Lung (tissue), 12 donors: ENCODE results near the gene RHEBL1. TPM values are rescaled to one million over a fixed set of nuclear protein-coding genes. Genes with fewer than 3 reads are reported as not detected.
"Not testable (repeated sequence)": the region's sequence is repeated elsewhere in the genome, so short reads cannot be mapped to it uniquely, and the experiment has no call there.

Experiments used
- ATAC-seq: fragments of 200-7000 bp; cut with Tn5 transposase; one replicate; pipeline ENCODE4 v1.9.1; 2020; ENCODE audit warnings: moderate number of reproducible peaks; ENCODE audit not compliant: insufficient read depth, low FRiP score
- DNase-seq, 3 donors: peaks; one replicate each; pipeline ENCODE4 v3.0.0-alpha.2; 2013 to 2017
- H3K27ac ChIP-seq, 2 donors: one replicate each; pipeline ENCODE4 v1.5.1; 2013; ENCODE audit warnings: mild to moderate bottlenecking in 2 of 2, moderate library complexity in 2 of 2, control low read depth in 1 of 2, inconsistent platforms in 1 of 2, low read depth in 1 of 2, low read length in 1 of 2
- H3K27me3 ChIP-seq, 3 donors: one replicate each; pipeline ENCODE4 v1.5.1; 2013; ENCODE audit warnings: low read length in 2 of 3; ENCODE audit not compliant: control insufficient read depth in 3 of 3, insufficient read depth in 3 of 3
- H3K36me3 ChIP-seq, 4 donors: one replicate each; pipeline ENCODE4 v1.5.1; 2013; ENCODE audit warnings: low read length in 4 of 4, mild to moderate bottlenecking in 1 of 4, moderate library complexity in 1 of 4; ENCODE audit not compliant: control insufficient read depth in 4 of 4, insufficient read depth in 4 of 4
- H3K4me1 ChIP-seq, 5 donors: one replicate each; pipeline ENCODE4 v1.5.1; 2013; ENCODE audit warnings: low read length in 5 of 5, mild to moderate bottlenecking in 2 of 5, moderate library complexity in 1 of 5; ENCODE audit not compliant: control insufficient read depth in 5 of 5, insufficient read depth in 5 of 5
- H3K4me3 ChIP-seq: one replicate; pipeline ENCODE4 v1.5.1; 2013; ENCODE audit warnings: mild to moderate bottlenecking, control low read depth, moderate library complexity
- H3K9ac ChIP-seq, 2 donors: one replicate each; pipeline ENCODE4 v1.5.1; 2013; ENCODE audit warnings: low read length in 2 of 2, control low read depth in 1 of 2; ENCODE audit not compliant: insufficient read depth in 1 of 2
- H3K9me3 ChIP-seq, 4 donors: one replicate each; pipeline ENCODE4 v1.5.1; 2013; ENCODE audit warnings: low read length in 3 of 4, mild to moderate bottlenecking in 1 of 4, moderate library complexity in 1 of 4; ENCODE audit not compliant: control insufficient read depth in 4 of 4, insufficient read depth in 3 of 4
- CTCF ChIP-seq: IDR thresholded peaks from 2 replicates; pipeline ENCODE4 v1.5.1; 2012; ENCODE audit warnings: mild to moderate bottlenecking; ENCODE audit errors: control extremely low read depth, extremely low read depth
- WGBS, 2 donors: extraction: QIAGEN DNeasy Blood & Tissue Kit; methylation state at CpG; one replicate each; pipeline ENCODE4 v1.1.7; 2013; 5-methylcytosine and 5-hydroxymethylcytosine counted together
- polyA plus RNA-seq, 2 donors: library from polyadenylated mRNA; stranded (reverse); fragments of 200-250 nt; gene quantifications; one replicate each; pipeline ENCODE4 v1.2.1, GENCODE V29; 2013
- total RNA-seq, 2 donors: library from RNA; depleted of rRNA in 1 of 2; stranded (reverse); fragments of >200 nt in 1 of 2; gene quantifications; one replicate each; pipeline ENCODE4 v1.2.1, GENCODE V29; 2014 to 2021
- donor health status: control.
- donor health status: control.
- donor health status: Bipolar disorder and iron deficiency.
- donor health status: healthy.
- donor health status: DM: yes; HTN: yes; CAD: no.

The RHEBL1 gene
- total and polyA plus RNA-seq, 4 donors: 0.51 to 2.6 (median 2.1) TPM

- no peak for TF ChIP-seq CTCF
- Histone ChIP-seq H3K9ac (no peak overlapping the region), H3K36me3 (no peaks in the 10 kb centered on the region), H3K4me3 (no peak overlapping the region), H3K4me1 (peaks cover 0 to 17% (median 5%) of the 10 kb centered on the region in 5 donors), H3K9me3 (no peaks in the 10 kb centered on the region), H3K27me3 (no peaks in the 10 kb centered on the region), H3K27ac (no peak overlapping the region)
- ATAC-seq: no peak
- no peak for DNase-seq
- 94 to 95% methylated on average over 5 of the region's 5 CpGs for WGBS, 2 donors
These were observed 5.0 kb downstream of the RHEBL1 start for GRCh38 chr12:49064767-49065152.

GRCh38 chr12:49061916-49062315, 7.9 kb downstream of the RHEBL1 start:
- H3K27ac ChIP-seq, H3K36me3 ChIP-seq, ATAC-seq, DNase-seq, H3K9me3 ChIP-seq, H3K4me3 ChIP-seq, H3K9ac ChIP-seq, H3K27me3 ChIP-seq: not testable (repeated sequence)
- 92 to 97% methylated on average over 17 of the region's 17 CpGs for WGBS, 2 donors
- peaks cover 5 to 32% (median 15%) of the 10 kb centered on the region in 5 donors for H3K4me1 ChIP-seq

GRCh38 chr12:49061157-49061650, 8.6 kb downstream of the RHEBL1 start:
- Histone ChIP-seq H3K27me3 (no peaks in the 10 kb centered on the region), H3K9me3 (no peaks in the 10 kb centered on the region), H3K4me1 (peaks cover 6 to 39% (median 19%) of the 10 kb centered on the region in 5 donors), H3K4me3 (peak overlapping the region; percentile 91), H3K9ac (peak overlapping the region; percentile 26 to 67), H3K36me3 (peaks cover 0 to 3% (median 0%) of the 10 kb centered on the region in 4 donors), H3K27ac (peak overlapping the region; percentile 98 to 99)
- no peak for TF ChIP-seq CTCF
- 7 to 13% methylated on average over 16 of the region's 16 CpGs for WGBS, 2 donors
- ATAC-seq (no peak), DNase-seq (no peak)

- DNase-seq (peak; percentile 94 to 98 (median 96)), ATAC-seq (peak; percentile 86)
- WGBS, 2 donors: 0 to 1% methylated on average over 59 to 74 of the region's 74 CpGs
- peak within 1 kb of the TSS; percentile 56 to 82 for H3K9ac ChIP-seq
- peak within 1 kb of the TSS; percentile 98 to 99 for H3K27ac ChIP-seq
- no peaks in the 10 kb centered on the region for H3K27me3 ChIP-seq
- peaks cover 10 to 46% (median 20%) of the 10 kb centered on the region in 5 donors for H3K4me1 ChIP-seq
- no peaks in the 10 kb centered on the region for H3K9me3 ChIP-seq
- no peak for TF ChIP-seq CTCF
- peaks cover 0 to 3% (median 0%) of the 10 kb centered on the region in 4 donors for H3K36me3 ChIP-seq
- H3K4me3 ChIP-seq: peak within 1 kb of the TSS; percentile 91
These were observed 9.3 kb downstream of the RHEBL1 start, which contains the start of gene KMT2D for GRCh38 chr12:49060237-49061156. TSS of gene KMT2D (minus strand) at chr12:49060794. CDS start at chr12:49055324, 5,470 bp downstream.
